ENCODE measurements around the gene RAI1. TPM values are rescaled to one million over a fixed set of nuclear protein-coding genes. Genes with fewer than 3 reads are reported as not detected.

Gene RAI1
- total and polyA plus RNA-seq, 2 donors = 17.5 to 20.2 TPM

DNA sequence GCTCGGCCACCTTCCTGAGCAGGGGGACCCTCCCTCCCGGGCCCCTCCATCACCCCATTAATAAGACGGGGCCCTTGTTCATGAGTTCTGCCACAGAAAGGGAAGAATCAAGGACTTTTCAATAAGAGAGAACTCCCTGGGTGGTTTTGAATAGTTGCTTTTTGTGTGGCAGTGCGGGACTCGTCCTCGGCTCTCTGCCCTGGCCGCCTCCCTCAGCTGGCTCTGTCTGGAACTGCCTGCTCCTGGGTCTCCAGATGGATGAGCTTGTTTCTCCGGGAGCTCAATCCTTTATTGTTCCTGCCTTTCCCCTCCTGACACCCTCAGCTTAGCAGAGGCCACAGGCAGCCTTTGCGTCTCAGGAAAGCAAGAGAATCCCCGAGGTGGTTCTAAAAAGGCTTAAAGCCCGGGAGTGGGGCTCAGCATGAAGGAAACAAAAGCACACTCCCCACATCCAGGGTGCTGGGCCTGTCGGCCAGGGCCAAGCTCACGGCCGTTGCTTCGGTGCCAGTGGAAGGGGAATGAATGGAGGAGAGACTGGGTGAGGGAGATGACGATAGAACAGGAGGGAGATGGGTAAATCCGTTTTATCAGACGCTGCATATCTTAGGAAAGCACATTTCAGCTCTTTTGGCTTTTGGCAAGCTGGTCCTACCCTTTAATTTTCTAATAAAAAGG, 60.2 kb downstream of the RAI1 start:
- no peaks in the 10 kb centered on the region for H3K36me3 ChIP-seq (ENCODE audit: insufficient read depth)
- WGBS = 27% methylated on average over 18 of the region's 18 CpGs
- no peak for DNase-seq (ENCODE audit: extremely low spot score)
- H3K4me1 ChIP-seq (ENCODE audit: insufficient read depth) = peaks cover 6% of the 10 kb centered on the region
- H3K4me3 ChIP-seq (ENCODE audit: low read depth, low read length) = no peak overlapping the region
- H3K27ac ChIP-seq (ENCODE audit: low read depth) = peak overlapping the region; percentile 81

GRCh38 chr17:17742133-17742621, 60.9 kb downstream of the RAI1 start:
- Histone ChIP-seq H3K36me3 (ENCODE audit: insufficient read depth) (no peaks in the 10 kb centered on the region), H3K27ac (ENCODE audit: low read depth) (no peak overlapping the region), H3K4me1 (ENCODE audit: insufficient read depth) (peaks cover 6% of the 10 kb centered on the region), H3K4me3 (ENCODE audit: low read depth, low read length) (no peak overlapping the region)
- WGBS = 34% methylated on average over 5 of the region's 5 CpGs
- DNase-seq (ENCODE audit: extremely low spot score) = no peak

DNA sequence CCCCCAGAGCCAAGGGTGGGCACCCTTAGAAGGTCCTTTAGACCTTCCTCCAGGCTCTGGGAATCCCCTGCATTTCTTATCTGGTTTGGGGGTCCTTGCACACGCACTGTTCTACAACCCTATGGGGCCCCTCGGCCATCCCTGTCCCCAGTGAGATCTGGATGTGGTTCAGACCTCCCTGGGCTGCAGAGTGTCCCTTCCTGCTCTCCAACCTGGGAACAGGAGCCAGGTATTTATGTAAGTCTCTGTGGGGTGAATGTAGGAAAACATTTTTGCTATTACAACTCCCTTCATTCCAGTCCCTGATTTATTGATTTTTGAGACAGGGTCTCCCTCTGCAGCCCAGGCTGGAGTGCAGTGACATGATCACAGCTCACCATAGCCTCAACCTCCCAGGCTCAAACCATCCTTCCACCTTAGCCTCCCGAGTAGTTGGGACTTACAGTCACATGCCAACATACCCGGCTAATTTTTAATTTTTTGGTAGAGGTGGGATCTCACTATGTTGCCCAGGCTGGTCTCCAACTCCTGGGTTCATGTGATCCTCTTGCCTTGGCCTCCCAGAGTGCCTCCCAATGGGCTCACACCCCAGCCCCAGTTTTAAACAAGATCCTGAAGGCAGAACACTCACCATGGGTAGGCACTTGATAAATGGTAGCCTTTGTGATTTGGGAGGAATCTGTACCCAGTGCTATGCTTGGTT, 61.6 kb downstream of the RAI1 start:
- 73% methylated on average over 4 of the region's 4 CpGs for WGBS
- Histone ChIP-seq H3K27ac (ENCODE audit: low read depth) (no peak overlapping the region), H3K4me1 (ENCODE audit: insufficient read depth) (peaks cover 6% of the 10 kb centered on the region), H3K4me3 (ENCODE audit: low read depth, low read length) (no peak overlapping the region), H3K36me3 (ENCODE audit: insufficient read depth) (no peaks in the 10 kb centered on the region)
- no peak for DNase-seq (ENCODE audit: extremely low spot score)

GRCh38 chr17:17743391-17744112, 62.3 kb downstream of the RAI1 start:
- H3K4me3 ChIP-seq (ENCODE audit: low read depth, low read length) = no peak overlapping the region
- no peak for DNase-seq (ENCODE audit: extremely low spot score)
- no peak overlapping the region for H3K27ac ChIP-seq (ENCODE audit: low read depth)
- WGBS = 91% methylated on average over 14 of the region's 14 CpGs
- peaks cover 6% of the 10 kb centered on the region for H3K4me1 ChIP-seq (ENCODE audit: insufficient read depth)
- H3K36me3 ChIP-seq (ENCODE audit: insufficient read depth) = no peaks in the 10 kb centered on the region

DNA sequence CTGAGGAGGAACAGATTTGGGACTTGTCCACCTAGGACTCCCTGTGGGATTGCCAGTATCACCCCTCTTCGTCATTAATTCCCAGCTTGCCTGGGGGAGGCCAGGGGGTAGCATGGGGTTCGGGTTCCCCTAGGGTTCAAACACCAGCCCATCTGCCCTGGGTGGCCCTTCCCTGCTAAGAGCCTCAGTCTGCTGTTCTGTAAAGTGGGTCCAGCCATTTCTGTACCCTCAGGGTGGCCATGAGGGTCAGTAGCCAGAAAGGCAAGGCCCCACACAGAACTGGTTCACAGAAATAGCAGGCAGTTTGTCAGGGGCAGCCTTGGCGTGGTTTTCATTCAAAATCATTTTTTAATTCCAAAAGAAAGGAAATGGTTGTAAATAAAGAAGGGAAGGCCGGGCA, 62.9 kb downstream of the RAI1 start:
- WGBS = 93% methylated on average over 4 of the region's 4 CpGs

GRCh38 chr17:17745476-17746455, 64.5 kb downstream of the RAI1 start:
- H3K36me3 ChIP-seq (ENCODE audit: insufficient read depth) = no peaks in the 10 kb centered on the region
- no peak for DNase-seq (ENCODE audit: extremely low spot score)
- H3K4me3 ChIP-seq (ENCODE audit: low read depth, low read length) = no peak overlapping the region
- H3K4me1 ChIP-seq (ENCODE audit: insufficient read depth) = no peaks in the 10 kb centered on the region
- WGBS = 83% methylated on average over 33 of the region's 33 CpGs
- no peak overlapping the region for H3K27ac ChIP-seq (ENCODE audit: low read depth)

More for the DNA sequence above, 62.9 kb downstream of the RAI1 start:
- no peak for DNase-seq (ENCODE audit: extremely low spot score)
- H3K4me3 ChIP-seq (ENCODE audit: low read depth, low read length) = no peak overlapping the region
- H3K36me3 ChIP-seq (ENCODE audit: insufficient read depth) = no peaks in the 10 kb centered on the region
- H3K27ac ChIP-seq (ENCODE audit: low read depth) = no peak overlapping the region
- peaks cover 6% of the 10 kb centered on the region for H3K4me1 ChIP-seq (ENCODE audit: insufficient read depth)

GRCh38 chr17:17748179-17748578, 66.9 kb downstream of the RAI1 start:
- H3K36me3 ChIP-seq (ENCODE audit: insufficient read depth) = no peaks in the 10 kb centered on the region
- no peak overlapping the region for H3K4me3 ChIP-seq (ENCODE audit: low read depth, low read length)
- DNase-seq (ENCODE audit: extremely low spot score) = no peak
- H3K27ac ChIP-seq (ENCODE audit: low read depth) = no peak overlapping the region
- WGBS = 90% methylated on average over 3 of the region's 3 CpGs
- no peaks in the 10 kb centered on the region for H3K4me1 ChIP-seq (ENCODE audit: insufficient read depth)

GRCh38 chr17:17748604-17749003, 67.3 kb downstream of the RAI1 start:
- WGBS = 90% methylated on average over 8 of the region's 8 CpGs
- H3K27ac ChIP-seq (ENCODE audit: low read depth) = no peak overlapping the region
- DNase-seq (ENCODE audit: extremely low spot score) = no peak
- H3K4me3 ChIP-seq (ENCODE audit: low read depth, low read length) = no peak overlapping the region
- H3K4me1 ChIP-seq (ENCODE audit: insufficient read depth) = no peaks in the 10 kb centered on the region
- H3K36me3 ChIP-seq (ENCODE audit: insufficient read depth) = no peaks in the 10 kb centered on the region

GRCh38 chr17:17749025-17749772, 67.9 kb downstream of the RAI1 start:
- Histone ChIP-seq H3K4me1 (ENCODE audit: insufficient read depth) (no peaks in the 10 kb centered on the region), H3K4me3 (ENCODE audit: low read depth, low read length) (no peak overlapping the region), H3K27ac (ENCODE audit: low read depth) (no peak overlapping the region), H3K36me3 (ENCODE audit: insufficient read depth) (no peaks in the 10 kb centered on the region)
- WGBS = 80% methylated on average over 17 of the region's 17 CpGs
- DNase-seq (ENCODE audit: extremely low spot score) = no peak

DNA sequence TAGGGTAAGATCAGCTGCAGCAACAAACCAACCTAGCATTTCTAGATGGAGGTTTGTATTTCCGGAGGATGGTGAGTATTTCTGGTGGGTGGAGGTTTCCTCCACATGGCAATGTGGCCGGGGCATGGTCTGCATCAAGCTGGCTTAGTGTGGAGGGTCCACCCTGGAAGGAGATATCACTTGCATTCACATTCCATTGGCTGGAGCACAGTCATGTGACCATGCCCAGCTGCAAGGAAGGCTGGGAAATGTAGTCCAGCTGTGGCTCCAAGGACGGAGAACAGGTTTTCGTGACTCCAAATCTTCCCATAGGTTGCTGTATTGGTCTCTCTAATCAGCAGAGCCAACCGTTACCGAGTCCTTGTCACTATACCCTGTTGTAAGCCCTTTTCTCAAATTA, 68.7 kb downstream of the RAI1 start:
- no peak overlapping the region for H3K27ac ChIP-seq (ENCODE audit: low read depth)
- peak; percentile 69 for DNase-seq (ENCODE audit: extremely low spot score)
- 46% methylated on average over 6 of the region's 6 CpGs for WGBS
- H3K36me3 ChIP-seq (ENCODE audit: insufficient read depth) = no peaks in the 10 kb centered on the region
- H3K4me1 ChIP-seq (ENCODE audit: insufficient read depth) = no peaks in the 10 kb centered on the region
- H3K4me3 ChIP-seq (ENCODE audit: low read depth, low read length) = no peak overlapping the region

GRCh38 chr17:17750881-17751280, 69.6 kb downstream of the RAI1 start:
- no peaks in the 10 kb centered on the region for H3K36me3 ChIP-seq (ENCODE audit: insufficient read depth)
- H3K4me1 ChIP-seq (ENCODE audit: insufficient read depth) = no peaks in the 10 kb centered on the region
- DNase-seq (ENCODE audit: extremely low spot score) = no peak
- H3K4me3 ChIP-seq (ENCODE audit: low read depth, low read length) = no peak overlapping the region
- WGBS = 51% methylated on average over 8 of the region's 8 CpGs
- H3K27ac ChIP-seq (ENCODE audit: low read depth) = no peak overlapping the region

DNA sequence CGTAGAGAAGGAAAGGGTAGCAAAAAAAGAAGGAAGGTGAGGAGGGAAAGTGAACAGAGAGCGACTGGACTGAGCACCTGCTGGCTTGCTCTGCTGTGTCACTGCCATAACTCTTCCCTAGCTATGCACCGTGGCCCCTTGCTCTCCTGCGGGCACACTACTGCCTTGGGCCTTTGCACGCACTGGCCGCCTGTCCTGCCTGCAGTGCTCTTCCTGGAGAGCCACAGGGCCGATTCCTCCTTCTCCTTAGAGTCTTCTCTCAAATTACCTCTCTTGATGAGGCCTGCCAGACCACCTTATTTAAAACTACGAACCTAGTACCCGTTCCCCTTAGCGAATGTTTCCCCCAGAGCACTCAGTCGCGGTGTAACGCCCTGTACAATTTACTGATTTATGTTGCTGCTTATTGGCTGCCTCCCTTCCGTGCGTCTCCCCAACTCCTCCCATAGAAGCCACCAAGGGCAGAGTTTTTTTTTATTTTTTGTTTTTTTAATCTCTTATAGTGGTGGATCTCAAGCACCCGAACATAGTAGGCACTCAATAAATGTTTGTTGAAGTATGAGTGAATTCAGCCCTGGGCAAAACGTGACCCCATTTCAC, 70.3 kb downstream of the RAI1 start:
- Histone ChIP-seq H3K36me3 (ENCODE audit: insufficient read depth) (no peaks in the 10 kb centered on the region), H3K4me3 (ENCODE audit: low read depth, low read length) (peak overlapping the region; percentile 11), H3K4me1 (ENCODE audit: insufficient read depth) (no peaks in the 10 kb centered on the region), H3K27ac (ENCODE audit: low read depth) (peak overlapping the region; percentile 65)
- no peak for DNase-seq (ENCODE audit: extremely low spot score)
- 49% methylated on average over 17 of the region's 17 CpGs for WGBS
